WTC11 (cell line): ENCODE data around the gene OAT. TPM values are rescaled to one million over a fixed set of nuclear protein-coding genes. Genes with fewer than 3 reads are reported as not detected.

ENCODE experiments used
- ATAC-seq: fragments of 200-7000 bp; cut with Tn5 transposase; 2 replicates; pipeline ENCODE4 v1.10.0; 2021; ENCODE audit warnings: mild to moderate bottlenecking, moderate library complexity
- CTCF ChIA-PET: fragments of 300-600 bp; sonication (Branson Sonifier 250); formaldehyde crosslinking; loops from one replicate; lab custom pipeline; 2021; ENCODE audit warnings: antibody characterized with exemption; lab: Charles Lee
- POLR2A ChIA-PET: fragments of 350-600 bp; sonication (Branson Sonifier 250); formaldehyde crosslinking; loops from one replicate; lab custom pipeline; 2021; ENCODE audit warnings: antibody characterized with exemption; lab: Charles Lee
- DNase-seq: peaks from one replicate; pipeline ENCODE4 v3.0.0; 2021; ENCODE audit warnings: low spot score
- H3K27ac Mint-ChIP-seq: 2 replicates; pipeline ENCODE4 v1.8.0; 2021; ENCODE audit warnings: mixed read lengths
- H3K27me3 Mint-ChIP-seq: 2 replicates; pipeline ENCODE4 v1.8.0; 2021; ENCODE audit warnings: low read depth, mild to moderate bottlenecking, moderate library complexity, mixed read lengths
- H3K36me3 Mint-ChIP-seq: 2 replicates; pipeline ENCODE4 v1.8.0; 2021; ENCODE audit warnings: mixed read lengths
- H3K4me1 Mint-ChIP-seq: 2 replicates; pipeline ENCODE4 v1.8.0; 2022; ENCODE audit warnings: mixed read lengths
- H3K4me3 Mint-ChIP-seq: 2 replicates; pipeline ENCODE4 v1.8.0; 2021; ENCODE audit warnings: mild to moderate bottlenecking, moderate library complexity, mixed read lengths
- H3K9me3 Mint-ChIP-seq: 2 replicates; pipeline ENCODE4 v1.8.0; 2021; ENCODE audit warnings: mixed read lengths
- ARID4B ChIP-seq: sonication (generic); formaldehyde crosslinking; IDR thresholded peaks from 2 replicates; pipeline ENCODE4 v1.8.0; 2023; ENCODE audit warnings: missing genetic modification reagents, mild to moderate bottlenecking, borderline replicate concordance
- CTCF ChIP-seq: fragments of 200-600 bp; IDR thresholded peaks from 2 replicates; pipeline ENCODE4 v1.8.0; 2022; ENCODE audit warnings: antibody characterized with exemption
- ESRRA ChIP-seq: sonication (generic); formaldehyde crosslinking; IDR thresholded peaks from 2 replicates; pipeline ENCODE4 v1.8.1; 2022; ENCODE audit warnings: mild to moderate bottlenecking, missing genetic modification reagents, borderline replicate concordance
- ETV6 ChIP-seq: sonication (generic); formaldehyde crosslinking; IDR thresholded peaks from 2 replicates; pipeline ENCODE4 v1.8.1; 2022; ENCODE audit warnings: mild to moderate bottlenecking, missing genetic modification reagents
- GABPB1 ChIP-seq: sonication (generic); formaldehyde crosslinking; IDR thresholded peaks from 2 replicates; pipeline ENCODE4 v1.8.1; 2023; ENCODE audit warnings: mild to moderate bottlenecking, missing genetic modification reagents
- HMGXB4 ChIP-seq: sonication (generic); formaldehyde crosslinking; IDR thresholded peaks from 2 replicates; pipeline ENCODE4 v1.8.1; 2023; ENCODE audit warnings: mild to moderate bottlenecking, moderate library complexity, missing genetic modification reagents
- PREB ChIP-seq: sonication (generic); formaldehyde crosslinking; IDR thresholded peaks from 2 replicates; pipeline ENCODE4 v1.8.1; 2022; ENCODE audit warnings: mild to moderate bottlenecking, missing genetic modification reagents, moderate library complexity, borderline replicate concordance
- SP1 ChIP-seq: sonication (generic); formaldehyde crosslinking; conservative IDR thresholded peaks from 2 replicates; pipeline ENCODE4 v1.8.1; 2022; ENCODE audit warnings: missing genetic modification reagents
- TEAD1 ChIP-seq: sonication (generic); formaldehyde crosslinking; IDR thresholded peaks from 2 replicates; pipeline ENCODE4 v1.8.0; 2022; ENCODE audit warnings: mild to moderate bottlenecking, missing genetic modification reagents
- TP53 ChIP-seq: sonication (generic); formaldehyde crosslinking; IDR thresholded peaks from 2 replicates; pipeline ENCODE4 v1.8.1; 2023; ENCODE audit warnings: mild to moderate bottlenecking, missing genetic modification reagents
- USF1 ChIP-seq: sonication (generic); formaldehyde crosslinking; IDR thresholded peaks from 2 replicates; pipeline ENCODE4 v1.8.0; 2022; ENCODE audit warnings: mild to moderate bottlenecking, missing genetic modification reagents
- ZBTB21 ChIP-seq: sonication (generic); formaldehyde crosslinking; IDR thresholded peaks from 2 replicates; pipeline ENCODE4 v1.8.1; 2023; ENCODE audit warnings: mild to moderate bottlenecking, missing genetic modification reagents, borderline replicate concordance
- ZBTB43 ChIP-seq: sonication (generic); formaldehyde crosslinking; IDR thresholded peaks from 2 replicates; pipeline ENCODE4 v1.8.1; 2023; ENCODE audit warnings: mild to moderate bottlenecking, missing genetic modification reagents
- ZNF121 ChIP-seq: sonication (generic); formaldehyde crosslinking; IDR thresholded peaks from 2 replicates; pipeline ENCODE4 v1.8.0; 2023; ENCODE audit warnings: missing genetic modification reagents
- ZNF425 ChIP-seq: fragments of 250-450 bp; sonication (Bioruptor Pico); conservative IDR thresholded peaks from 2 replicates; pipeline ENCODE4 v1.9.0; 2021; ENCODE audit warnings: mild to moderate bottlenecking
- total RNA-seq: library from RNA; stranded (reverse); gene quantifications from 3 replicates; pipeline ENCODE4 v1.2.3, GENCODE V29; 2021

OAT gene
- total RNA-seq, 1 experiment from 2014 or later, result 117 TPM

- TF ChIP-seq ARID4B (CRISPR knock-in tag) (no peak), ESRRA (no peak), ZBTB43 (CRISPR knock-in tag) (no peak), PREB (no peak)
Observed at GRCh38 chr10:124389613-124390361, 28.9 kb downstream of the OAT start (continued).

GRCh38 chr10:124388823-124389612 lies 29.7 kb downstream of the OAT start:
- H3K27ac Mint-ChIP-seq, result no peak overlapping the region
- H3K9me3 Mint-ChIP-seq, result no peaks in the 10 kb centered on the region
- POLR2A ChIA-PET, result interaction anchor here (1.2 kb wide), 1 partner anchor 14 kb away, joined by 3 read pairs; no protein-coding TSS in a partner anchor
- H3K27me3 Mint-ChIP-seq, result peaks cover 10% of the 10 kb centered on the region
- H3K36me3 Mint-ChIP-seq, result no peaks in the 10 kb centered on the region
- peak overlapping the region; percentile 53 for H3K4me3 Mint-ChIP-seq
- CTCF ChIA-PET, result interaction anchor here (0.5 to 4.9 kb wide), 96 partner anchors 9 to 1658 kb away, joined by 3 to 128 read pairs (median 4); partner anchors contain the start of genes CPXM2, NKX1-2 and OAT
- H3K4me1 Mint-ChIP-seq, result peaks cover 17% of the 10 kb centered on the region
- DNase-seq (peak; percentile 93), ATAC-seq (peak; percentile 82)
- TF ChIP-seq ZNF425 (CRISPR knock-in tag) (no peak), USF1 (no peak), ZNF121 (CRISPR knock-in tag) (no peak), ZBTB21 (no peak), CTCF (peak; percentile 92), HMGXB4 (CRISPR knock-in tag) (peak; percentile 79; the same call in 1 of the 2 replicates), SP1 (peak; percentile 89), TEAD1 (CRISPR knock-in tag) (0 out of 2 replicates have a peak, but pooled peaks have one; percentile 6), TP53 (CRISPR knock-in tag) (0 out of 2 replicates have a peak, but pooled peaks have one; percentile 27), GABPB1 (CRISPR knock-in tag) (0 out of 2 replicates have a peak, but pooled peaks have one; percentile 41), ESRRA (0 out of 2 replicates have a peak, but pooled peaks have one; percentile 34), ETV6 (CRISPR knock-in tag) (peak; percentile 34; the same call in 1 of the 2 replicates)
- TF ChIP-seq, all 79 proteins: peak for 8
